Left hindlimb (tissue), 1 donor: ENCODE results near the gene TEX52.
A peak's percentile ranks its signal among the peaks of the same experiment; 100 is the strongest.

Experiments
- DNase-seq: peaks from one replicate; pipeline ENCODE4 v3.0.0-alpha.2; 2018

Gene TEX52

DNA sequence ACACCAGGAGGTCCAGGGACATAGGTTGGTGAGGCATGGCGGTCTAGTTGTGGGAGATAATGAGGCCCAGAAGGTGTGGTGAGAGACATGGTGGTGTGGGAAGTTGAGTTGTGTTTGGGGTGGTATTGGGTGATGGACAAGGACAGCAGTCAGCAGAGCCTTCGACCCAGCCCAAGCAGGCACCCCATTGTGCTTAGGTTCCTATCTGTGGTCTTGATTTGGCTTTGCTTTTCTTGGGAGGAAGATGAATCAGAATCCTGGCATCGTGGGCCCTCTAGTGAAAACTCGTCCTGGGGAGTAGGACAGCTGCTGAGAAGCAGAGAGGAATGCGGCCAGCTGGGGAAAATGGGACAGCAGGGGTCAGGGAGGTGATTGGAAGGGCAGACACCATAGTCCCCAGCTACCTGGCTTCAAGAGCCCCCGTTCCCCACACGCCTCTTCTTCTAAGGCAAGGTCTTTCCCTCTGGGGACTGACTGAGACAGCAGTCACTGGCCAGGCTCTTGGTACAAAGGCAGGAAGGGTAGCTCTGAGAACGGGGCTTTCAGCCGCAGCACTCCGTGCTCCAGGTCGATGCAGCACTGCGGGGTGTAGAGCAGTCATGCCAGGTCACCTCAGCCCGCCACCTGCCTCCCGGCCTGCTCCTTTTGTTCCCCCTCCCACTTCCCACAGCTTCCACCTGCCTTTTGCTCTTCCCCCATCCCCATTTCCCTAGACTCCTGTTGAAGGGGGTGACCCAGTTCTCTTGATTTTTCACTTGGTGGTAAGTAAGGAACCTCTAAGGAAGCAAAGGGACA lies 29.9 kb downstream of the TEX52 start:
- DNase-seq: no peak

DNA sequence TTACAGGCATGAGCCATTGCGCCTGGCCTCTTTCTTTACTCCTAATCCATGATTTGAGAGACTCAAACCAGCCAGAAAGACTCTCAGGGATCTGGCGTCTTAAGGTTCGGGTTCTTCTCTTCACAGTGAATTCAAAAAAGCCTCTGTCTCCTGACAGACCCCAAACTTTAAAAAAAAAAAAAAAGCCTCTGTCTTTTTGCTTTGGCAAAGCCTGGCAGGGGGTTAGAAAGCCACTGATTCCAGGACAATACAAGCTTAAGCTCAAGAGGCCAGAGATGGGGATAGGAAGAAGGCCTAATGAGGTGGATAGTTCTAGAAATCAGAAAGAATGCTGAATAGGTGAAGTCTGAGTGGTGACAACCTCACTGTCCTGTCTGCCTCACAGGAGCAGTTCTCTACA lies 30.8 kb downstream of the TEX52 start:
- no peak for DNase-seq

DNA sequence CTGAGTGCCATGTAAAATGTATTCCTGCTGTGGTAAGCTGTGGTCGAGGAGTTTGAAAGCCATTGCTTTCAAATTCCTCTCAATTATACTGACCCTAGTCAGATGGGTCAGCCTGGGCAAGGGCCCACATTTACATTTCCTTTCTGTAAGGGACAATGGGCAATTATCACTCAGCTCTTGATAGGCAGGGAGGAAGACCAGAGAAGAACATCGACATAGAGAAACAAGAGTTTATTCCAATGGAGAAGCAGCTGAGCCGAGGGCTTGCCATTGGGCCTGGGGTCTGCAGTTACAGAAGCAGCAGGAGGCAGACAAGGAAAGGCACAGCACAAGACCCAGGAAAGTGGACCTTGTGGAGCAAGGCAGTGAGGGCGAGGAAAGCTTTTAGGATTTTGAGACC lies 31.7 kb downstream of the TEX52 start:
- no peak for DNase-seq

DNA sequence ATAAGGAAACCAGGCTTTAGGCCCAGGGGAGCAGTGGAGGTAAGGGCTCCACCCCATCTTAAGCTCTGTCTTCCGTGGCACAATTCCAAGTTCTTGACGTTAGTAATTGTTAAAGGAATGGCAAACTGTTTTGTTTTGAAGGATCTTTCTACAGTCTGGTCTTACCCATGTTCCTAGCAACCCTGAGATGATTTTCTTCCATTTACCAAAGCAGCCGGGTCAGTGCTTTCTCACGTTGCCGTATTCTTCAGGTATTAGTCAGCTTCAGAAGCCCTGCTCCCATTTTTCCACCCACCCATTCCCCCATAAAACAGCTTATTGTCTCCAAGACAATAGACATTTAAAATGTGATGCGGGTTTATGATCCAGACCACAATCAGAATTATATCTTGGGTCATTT lies 32.3 kb downstream of the TEX52 start:
- no peak for DNase-seq

DNA sequence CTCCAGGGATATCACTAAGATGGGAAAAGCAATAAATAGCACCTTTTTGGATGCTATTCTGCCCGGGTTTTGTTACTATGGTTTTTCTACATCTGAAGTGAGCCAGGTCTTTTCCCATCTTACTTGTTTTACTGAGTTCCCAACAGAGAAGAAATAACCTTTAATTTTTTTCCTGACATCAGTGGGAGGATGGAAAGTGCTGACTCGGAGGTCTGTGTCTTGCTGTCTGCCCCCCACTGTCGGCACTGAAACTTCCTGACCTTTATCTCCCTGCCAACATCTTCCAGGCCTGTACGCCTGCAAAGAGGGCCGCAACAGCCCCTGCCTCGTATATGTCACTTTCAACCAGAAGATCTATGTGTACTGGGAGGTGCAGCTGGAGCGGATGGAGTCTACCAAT lies 33.4 kb downstream of the TEX52 start:
- no peak for DNase-seq

DNA sequence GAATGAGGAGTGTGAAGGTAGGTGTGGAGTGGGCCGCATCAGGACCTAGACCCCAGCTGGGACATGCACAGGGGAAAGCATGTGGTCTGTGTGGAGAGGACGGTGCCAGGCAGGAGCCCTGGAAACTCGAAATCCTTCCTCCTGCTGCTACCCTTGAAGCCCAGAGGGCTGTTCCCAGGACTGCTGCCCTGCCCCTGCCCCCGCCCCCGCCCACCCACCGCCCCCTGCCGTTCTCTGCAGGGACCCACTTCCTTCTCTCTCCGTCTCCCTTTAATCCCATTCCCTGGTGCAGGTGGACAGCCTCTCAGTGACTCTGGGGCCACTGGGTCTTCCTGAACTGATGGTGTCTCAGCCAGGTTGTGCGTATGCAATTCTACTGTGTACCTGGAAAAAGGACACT lies 36.4 kb downstream of the TEX52 start:
- DNase-seq: no peak

DNA sequence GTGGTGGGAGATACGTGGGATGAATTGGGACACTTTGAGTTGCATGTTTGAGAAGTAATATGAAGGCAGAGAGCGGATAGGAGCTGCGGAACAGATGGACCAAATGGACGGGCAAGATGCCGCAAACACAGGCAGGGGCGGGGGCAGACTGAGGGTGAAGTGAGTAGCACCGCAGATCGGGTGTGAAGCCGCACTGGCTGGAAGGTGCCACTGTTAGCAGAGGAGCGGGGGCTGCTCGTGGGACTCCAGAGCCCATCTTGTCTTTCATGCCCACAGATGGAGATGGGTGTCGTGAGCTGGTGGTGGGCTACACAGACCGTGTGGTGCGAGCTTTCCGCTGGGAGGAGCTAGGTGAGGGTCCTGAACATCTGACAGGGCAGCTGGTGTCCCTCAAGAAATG lies 37.0 kb downstream of the TEX52 start:
- no peak for DNase-seq

DNA sequence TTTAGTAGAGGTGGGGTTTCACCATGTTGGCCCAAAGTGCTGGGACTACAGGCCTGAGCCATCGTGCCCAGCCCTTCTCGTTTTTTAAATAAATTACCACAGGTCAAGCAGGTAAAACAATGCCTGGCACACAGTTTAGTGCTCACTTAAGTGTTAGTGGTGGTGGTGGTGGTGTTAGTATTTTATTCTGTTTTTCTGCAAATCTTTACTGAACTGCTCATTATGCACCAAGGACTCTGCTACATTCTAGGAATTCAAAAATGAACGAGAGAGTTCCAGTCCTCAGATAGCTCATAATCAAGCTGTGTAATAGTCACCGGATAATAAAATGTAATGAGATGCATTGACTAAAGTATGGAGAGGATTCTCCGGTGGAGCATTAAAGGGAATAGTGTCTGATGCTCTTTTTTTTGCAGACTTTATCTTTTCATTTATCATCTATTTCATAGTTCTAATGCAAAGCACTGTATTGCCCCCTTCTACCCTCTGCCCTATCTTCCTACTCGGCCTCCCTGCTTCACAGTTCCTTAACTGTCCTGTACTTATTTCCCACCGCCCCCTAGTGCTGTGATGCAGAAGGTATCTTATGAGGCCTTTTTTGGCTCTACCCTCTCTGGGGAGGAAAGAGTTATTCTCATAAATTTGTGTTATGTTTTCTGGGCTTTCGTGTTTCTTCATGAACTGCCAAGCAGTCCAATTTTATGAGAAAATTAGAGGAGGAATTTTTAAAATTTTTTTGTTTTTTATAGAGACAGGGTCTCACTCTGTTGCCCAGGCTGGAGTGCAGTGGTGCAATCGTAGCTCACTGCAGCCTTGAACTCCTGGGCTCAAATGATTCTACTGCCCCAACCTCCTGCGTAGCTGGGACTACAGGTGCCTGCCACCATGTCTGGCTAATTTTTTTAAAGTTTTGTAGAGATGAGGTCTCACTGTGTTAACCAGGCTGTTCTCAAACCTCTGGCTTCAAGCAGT lies 43.3 kb downstream of the TEX52 start:
- DNase-seq: peak; percentile 61

DNA sequence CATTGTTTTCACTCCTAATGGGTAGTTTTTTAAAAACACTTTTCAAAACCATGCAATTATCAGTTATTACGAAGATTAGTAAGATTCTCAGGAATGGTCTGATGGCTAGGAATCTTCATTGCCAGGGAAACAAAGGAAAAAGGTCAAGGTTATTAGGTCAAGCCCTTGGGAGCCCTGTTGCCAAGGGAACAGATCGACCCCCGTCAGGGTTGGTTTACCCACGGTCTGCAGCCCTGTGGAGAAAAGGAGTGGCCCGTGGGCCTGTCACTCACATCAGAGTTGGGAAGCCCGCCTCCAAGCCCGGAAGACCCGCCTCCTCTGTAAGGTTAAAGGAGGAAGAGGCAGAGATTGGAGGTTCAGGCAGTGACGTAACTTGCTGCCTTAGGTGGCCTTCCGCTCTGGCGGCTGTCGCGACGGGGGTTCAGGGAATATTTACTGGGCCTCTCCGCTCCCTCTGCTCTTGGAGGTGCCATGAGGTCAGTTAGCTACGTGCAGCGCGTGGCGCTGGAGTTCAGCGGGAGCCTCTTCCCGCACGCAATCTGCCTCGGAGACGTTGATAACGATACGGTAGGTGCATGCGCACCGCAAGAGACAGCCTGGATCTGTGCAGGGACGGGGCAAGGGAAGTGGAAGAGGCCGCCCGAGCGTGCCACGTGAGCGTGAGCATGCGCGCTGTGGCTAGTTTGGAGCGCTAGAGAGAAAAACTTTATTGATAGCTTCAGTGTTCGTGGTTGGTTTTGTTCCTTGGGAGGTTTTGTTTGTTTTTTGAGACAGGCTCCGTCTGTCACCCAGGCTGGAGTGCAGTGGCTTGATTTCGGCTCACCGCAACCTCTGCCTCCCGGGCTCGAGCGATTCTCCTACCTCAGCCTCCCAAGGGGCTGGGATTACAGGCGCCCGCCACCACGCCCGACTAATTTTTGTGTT lies 44.3 kb downstream of the TEX52 start, which contains the start of gene ITFG2:
ITFG2 (plus strand) TSS at position 379 of the 924 bp plus-strand sequence; CDS start at position 472, 93 bp downstream.
- peak; percentile 99 for DNase-seq

DNA sequence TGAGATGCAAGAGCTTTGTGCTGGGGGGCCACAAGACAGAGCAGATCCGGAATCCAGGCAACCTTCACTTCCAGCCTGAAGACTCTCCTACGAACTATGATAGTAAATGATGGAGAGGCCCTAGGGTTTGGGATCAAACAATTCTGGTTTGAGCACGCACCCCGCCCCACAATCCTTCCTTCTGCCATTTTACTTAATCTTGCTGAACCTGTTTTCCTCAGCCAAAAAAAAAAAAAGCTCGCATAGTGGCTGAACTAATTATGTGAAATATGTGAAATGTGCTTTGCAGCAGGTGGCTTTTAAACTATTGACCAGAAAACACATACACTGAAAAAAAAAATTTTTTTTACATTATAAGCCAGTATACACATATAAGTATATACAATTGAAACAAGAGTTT lies 45.0 kb downstream of the TEX52 start:
- no peak for DNase-seq

DNA sequence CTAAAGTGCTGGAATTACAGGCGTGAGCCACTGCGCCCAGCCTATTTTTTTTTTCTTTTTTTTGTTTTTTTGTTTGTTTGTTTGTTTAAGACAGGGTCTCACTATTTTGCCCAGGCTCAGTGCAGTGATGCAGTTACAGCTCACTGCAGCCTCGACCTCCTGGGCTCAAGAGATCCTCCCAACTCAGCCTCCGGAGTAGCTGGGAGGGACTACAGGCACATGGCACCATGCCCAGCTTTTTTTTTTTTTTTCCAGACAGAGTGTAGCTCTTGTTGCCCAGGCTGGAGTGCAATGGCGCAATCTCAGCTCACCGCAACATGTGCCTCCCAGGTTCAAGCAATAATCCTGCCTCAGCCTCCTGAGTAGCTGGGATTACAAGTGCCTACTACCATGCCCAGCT lies 50.1 kb downstream of the TEX52 start:
- DNase-seq: no peak

DNA sequence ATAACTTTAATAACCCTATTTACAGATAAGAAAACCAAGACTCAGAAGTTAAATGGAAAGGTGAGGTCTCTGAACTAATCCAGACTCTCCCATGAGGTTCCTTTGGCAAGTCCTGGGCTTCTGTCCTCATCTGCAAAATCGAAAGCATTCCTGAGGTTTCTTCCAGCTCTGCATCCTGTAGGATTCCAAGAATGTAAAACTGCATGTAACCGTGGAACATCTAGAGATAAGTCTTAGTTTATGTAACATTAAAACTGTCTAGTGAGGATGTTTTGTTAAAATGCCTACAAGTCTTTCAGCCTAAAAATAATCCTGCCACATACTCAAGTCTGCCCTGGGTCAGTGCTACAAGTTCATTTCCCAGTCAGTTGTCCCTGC lies 51.7 kb downstream of the TEX52 start:
- DNase-seq: no peak

DNA sequence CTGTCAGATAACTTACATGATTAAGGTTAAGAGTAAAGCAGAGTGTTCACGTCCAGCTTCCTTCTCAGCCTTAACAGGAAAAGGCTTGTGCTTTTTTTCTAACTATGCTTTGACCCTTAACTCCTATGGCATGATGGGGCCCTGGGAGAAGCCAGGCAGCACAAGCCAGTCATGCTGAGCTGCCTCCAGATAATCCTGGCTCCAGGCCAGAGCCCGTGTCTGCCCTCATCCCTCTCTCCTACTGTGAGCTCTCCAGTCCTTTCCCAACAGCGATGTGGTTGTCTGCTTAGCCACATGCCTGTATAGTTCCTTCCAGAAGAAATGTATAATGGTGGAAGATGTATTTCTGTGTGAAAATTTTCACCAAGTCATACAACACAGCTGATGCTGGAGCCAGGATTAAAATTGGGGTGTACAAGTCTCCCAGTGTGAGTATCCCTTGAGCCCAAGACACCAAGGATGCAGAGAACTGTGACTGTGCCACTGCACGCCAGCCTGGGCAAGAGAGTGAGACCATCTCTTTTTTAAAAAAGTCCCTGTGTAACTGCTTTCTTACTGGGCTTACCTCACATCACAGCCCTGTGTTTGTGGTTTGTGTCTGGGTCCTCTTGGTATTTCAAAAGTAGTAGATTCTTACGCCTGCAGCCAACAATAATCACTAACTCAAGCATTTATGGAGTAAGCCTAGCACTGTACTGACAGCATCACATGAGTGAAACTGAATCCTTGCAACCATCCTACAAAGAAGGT lies 52.3 kb downstream of the TEX52 start:
- DNase-seq: no peak

DNA sequence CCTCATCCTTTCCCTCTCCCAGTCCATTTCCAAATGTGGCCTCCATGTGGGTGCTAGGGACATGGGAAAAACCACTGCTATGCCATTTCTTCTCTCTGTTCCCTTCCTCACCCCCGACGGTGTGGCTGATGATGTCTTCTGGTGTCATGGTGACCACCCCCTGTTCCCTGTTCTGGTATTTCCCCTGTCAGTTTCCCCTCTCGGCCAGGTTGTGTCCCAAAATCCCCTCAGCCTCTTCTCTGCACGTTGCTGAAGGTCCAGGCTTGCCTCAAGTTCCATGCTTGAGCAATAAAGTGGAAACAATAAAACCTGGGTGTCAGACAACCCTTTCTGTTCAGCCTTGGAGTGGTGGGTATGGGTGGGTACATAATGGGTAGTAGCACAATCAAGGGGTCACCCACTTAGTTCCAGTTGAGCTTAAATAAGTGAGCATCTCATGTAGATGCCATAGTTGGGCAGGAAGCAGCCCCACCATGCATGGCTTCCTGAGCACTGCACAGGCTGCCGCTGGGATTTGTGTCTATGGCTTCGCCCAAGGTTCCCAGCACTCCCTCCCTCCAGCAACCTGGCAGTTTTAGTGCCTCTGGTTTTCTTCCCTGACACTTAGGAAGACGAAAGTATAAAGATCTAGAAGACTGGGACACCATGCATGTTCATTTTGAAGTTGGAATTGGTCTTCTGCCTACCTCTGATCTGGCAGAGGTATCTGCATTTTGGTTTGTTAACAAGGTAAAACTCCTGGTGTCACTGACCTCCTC lies 53.0 kb downstream of the TEX52 start:
- DNase-seq: no peak

DNA sequence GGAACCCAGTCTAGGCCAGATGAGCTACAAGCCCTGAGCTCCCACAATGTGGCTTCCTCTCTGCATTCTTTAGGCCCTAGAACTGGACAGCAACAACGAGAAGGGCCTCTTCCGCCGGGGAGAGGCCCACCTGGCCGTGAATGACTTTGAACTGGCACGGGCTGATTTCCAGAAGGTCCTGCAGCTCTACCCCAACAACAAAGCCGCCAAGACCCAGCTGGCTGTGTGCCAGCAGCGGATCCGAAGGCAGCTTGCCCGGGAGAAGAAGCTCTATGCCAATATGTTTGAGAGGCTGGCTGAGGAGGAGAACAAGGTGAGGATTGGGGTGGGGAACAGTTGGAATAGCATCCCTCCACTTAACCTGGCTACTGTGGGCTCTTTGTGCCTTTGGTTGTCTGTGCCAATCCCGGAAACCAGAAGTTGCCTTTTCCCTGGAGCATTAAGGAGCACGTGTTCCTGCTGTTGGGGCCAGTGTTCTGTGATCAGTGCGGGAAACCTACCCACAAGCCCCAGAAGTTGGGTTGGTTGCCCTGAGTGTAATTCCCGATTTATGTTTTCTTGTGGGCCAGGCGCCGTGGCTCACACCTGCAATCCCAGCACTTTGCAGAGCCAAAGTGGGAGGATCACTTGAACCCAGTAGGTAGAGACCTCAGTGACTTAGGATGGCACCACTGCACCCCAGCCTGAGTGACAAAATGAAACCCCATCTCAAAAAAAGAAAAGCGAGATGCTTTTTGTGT lies 55.6 kb downstream of the TEX52 start:
- DNase-seq: no peak

DNA sequence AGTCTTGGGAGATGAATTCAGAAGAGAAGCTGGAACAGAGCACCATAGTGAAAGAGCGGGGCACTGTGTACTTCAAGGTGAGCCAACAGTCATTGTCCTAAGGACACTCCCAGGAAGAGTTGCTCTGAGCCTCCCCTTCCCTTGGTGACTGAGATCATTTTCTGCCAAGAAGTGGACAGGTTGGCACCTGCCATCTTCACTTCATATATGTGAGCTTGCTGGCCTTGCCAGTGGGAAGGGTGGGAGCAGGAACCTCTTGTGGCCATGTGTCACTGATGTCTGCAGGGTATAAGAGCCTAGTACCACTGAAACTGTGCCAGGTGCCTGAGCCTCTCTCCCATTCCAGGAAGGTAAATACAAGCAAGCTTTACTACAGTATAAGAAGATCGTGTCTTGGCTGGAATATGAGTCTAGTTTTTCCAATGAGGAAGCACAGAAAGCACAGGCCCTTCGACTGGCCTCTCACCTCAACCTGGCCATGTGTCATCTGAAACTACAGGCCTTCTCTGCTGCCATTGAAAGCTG lies 56.7 kb downstream of the TEX52 start:
- no peak for DNase-seq
